Left ventricle myocardium inferior (tissue), 1 donor: Measurements from ENCODE around the gene GPR75. TPM values are rescaled to one million over a fixed set of nuclear protein-coding genes. Genes with fewer than 3 reads are reported as not detected.

ENCODE experiments used
- DNase-seq: peaks from one replicate; pipeline ENCODE4 v3.0.0-alpha.2; 2020
- H3K27ac ChIP-seq: fragments of 200-600 bp; replicated peaks from 2 replicates; pipeline ENCODE4 v1.8.0; 2021
- H3K27me3 ChIP-seq: fragments of 200-600 bp; 2 replicates; pipeline ENCODE4 v1.8.0; 2021; ENCODE audit warnings: low read depth
- H3K36me3 ChIP-seq: fragments of 200-600 bp; 2 replicates; pipeline ENCODE4 v1.8.0; 2021
- H3K4me1 ChIP-seq: fragments of 200-600 bp; 2 replicates; pipeline ENCODE4 v1.8.0; 2021
- H3K4me3 ChIP-seq: fragments of 200-600 bp; 2 replicates; pipeline ENCODE4 v1.8.0; 2021; ENCODE audit warnings: mild to moderate bottlenecking, moderate library complexity
- H3K9me3 ChIP-seq: fragments of 200-600 bp; replicated peaks from 2 replicates; pipeline ENCODE4 v1.8.0; 2021
- CTCF ChIP-seq: fragments of 200-600 bp; IDR thresholded peaks from 2 replicates; pipeline ENCODE4 v1.8.0; 2021; ENCODE audit warnings: antibody characterized with exemption, mild to moderate bottlenecking, borderline replicate concordance
- intact Hi-C: fragments of 100-400 bp; cut with micrococcal nuclease; formaldehyde crosslinking; loops from one replicate; pipeline ENCODE4 v1.11.0; 2022
- total RNA-seq: library from RNA; stranded (reverse); fragmentation: NEBNext Ultra II Directional; extraction: Animal tissue kit (Norgen Biotek cat#: 25700); gene quantifications from one replicate; pipeline ENCODE4 v1.2.1, GENCODE V29; 2021
- donor health status: DM: no; HTN: yes; CAD: no; lungs with severe emphysema.

GPR75 gene
- total RNA-seq, 1 donor from 2014 or later = 0.82 TPM

GRCh38 chr2:53880756-53881155, 21.0 kb upstream of the GPR75 start:
- no peak overlapping the region for H3K4me3 ChIP-seq
- H3K9me3 ChIP-seq = no peaks in the 10 kb centered on the region
- H3K27ac ChIP-seq = no peak overlapping the region
- H3K27me3 ChIP-seq = no peaks in the 10 kb centered on the region
- peaks cover 78% of the 10 kb centered on the region for H3K36me3 ChIP-seq
- no peaks in the 10 kb centered on the region for H3K4me1 ChIP-seq
- intact Hi-C loops = no loop called here
- no peak for TF ChIP-seq CTCF
- DNase-seq = no peak

GRCh38 chr2:53877556-53877955, 17.8 kb upstream of the GPR75 start:
- Histone ChIP-seq H3K36me3 (peaks cover 75% of the 10 kb centered on the region), H3K27ac (no peak overlapping the region), H3K27me3 (no peaks in the 10 kb centered on the region), H3K9me3 (no peaks in the 10 kb centered on the region), H3K4me1 (no peaks in the 10 kb centered on the region), H3K4me3 (no peak overlapping the region)
- TF ChIP-seq CTCF = no peak
- no peak for DNase-seq
- intact Hi-C loops = no loop called here

- Histone ChIP-seq H3K36me3 (peaks cover 73% of the 10 kb centered on the region), H3K9me3 (no peaks in the 10 kb centered on the region), H3K27me3 (no peaks in the 10 kb centered on the region), H3K4me1 (no peaks in the 10 kb centered on the region), H3K27ac (no peak overlapping the region), H3K4me3 (no peak overlapping the region)
- TF ChIP-seq CTCF = no peak
- DNase-seq = no peak
- intact Hi-C loops = no loop called here
These were observed 17.3 kb upstream of the GPR75 start for GRCh38 chr2:53877112-53877511.

GRCh38 chr2:53874401-53874950, 14.7 kb upstream of the GPR75 start:
- Histone ChIP-seq H3K9me3 (no peaks in the 10 kb centered on the region), H3K4me1 (no peaks in the 10 kb centered on the region), H3K4me3 (no peak overlapping the region), H3K27me3 (no peaks in the 10 kb centered on the region), H3K36me3 (peaks cover 69% of the 10 kb centered on the region), H3K27ac (no peak overlapping the region)
- no peak for TF ChIP-seq CTCF
- DNase-seq = no peak
- intact Hi-C loops = no loop called here

- H3K27ac ChIP-seq = no peak overlapping the region
- no peak for TF ChIP-seq CTCF
- peaks cover 10% of the 10 kb centered on the region for H3K4me1 ChIP-seq
- no peak for DNase-seq
- H3K9me3 ChIP-seq = no peaks in the 10 kb centered on the region
- intact Hi-C loops = no loop called here
- H3K27me3 ChIP-seq = no peaks in the 10 kb centered on the region
- H3K36me3 ChIP-seq = peaks cover 82% of the 10 kb centered on the region
- H3K4me3 ChIP-seq = no peak overlapping the region
These were observed 8.0 kb upstream of the GPR75 start for GRCh38 chr2:53867773-53868172.
